ENCODE data around the gene C3orf22.
"Not testable (repeated sequence)": the region's sequence is repeated elsewhere in the genome, so short reads cannot be mapped to it uniquely, and the experiment has no call there.

C3orf22 gene

GRCh38 chr3:126536126-126536525, 22.6 kb downstream of the C3orf22 start:
- H3K4me3 Mint-ChIP-seq = no peak overlapping the region
- H3K9me3 Mint-ChIP-seq = no peaks in the 10 kb centered on the region
- H3K36me3 Mint-ChIP-seq (ENCODE audit: insufficient read depth) = no peaks in the 10 kb centered on the region
- H3K4me1 Mint-ChIP-seq (ENCODE audit: low read depth in 2 of 2) = peaks cover 0 to 4% of the 10 kb centered on the region in 2 donors
- ATAC-seq (replicated peaks) (no peak), DNase-seq (no peak)
- H3K27ac Mint-ChIP-seq = no peak overlapping the region
- H3K27me3 Mint-ChIP-seq = peaks cover 32 to 41% of the 10 kb centered on the region in 2 donors

DNA sequence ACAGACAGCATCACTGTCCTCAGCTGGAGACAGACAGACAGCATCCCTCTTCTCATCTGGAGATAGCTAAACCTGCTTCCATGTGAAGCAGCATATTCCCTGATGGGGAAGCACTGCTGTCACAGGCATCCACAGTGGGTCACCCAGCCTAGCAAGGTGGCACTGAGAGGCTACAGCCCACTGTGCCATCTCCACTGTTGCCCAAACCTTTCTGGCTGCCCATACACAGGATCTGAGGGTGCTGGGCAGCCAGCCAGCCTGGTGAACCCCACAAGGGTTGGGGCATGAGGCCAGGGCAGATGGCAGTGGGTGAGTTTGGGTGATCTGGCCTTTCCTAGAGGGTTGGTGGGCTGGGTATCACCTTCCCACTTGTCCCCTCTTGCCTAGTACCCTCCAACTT, 23.1 kb downstream of the C3orf22 start:
- H3K4me1 Mint-ChIP-seq (ENCODE audit: low read depth in 2 of 2) = peaks cover 0 to 4% of the 10 kb centered on the region in 2 donors
- peaks cover 3% of the 10 kb centered on the region for H3K36me3 Mint-ChIP-seq (ENCODE audit: insufficient read depth)
- DNase-seq = no peak
- ATAC-seq (replicated peaks) = no peak
- peaks cover 32 to 41% of the 10 kb centered on the region in 2 donors for H3K27me3 Mint-ChIP-seq
- no peak overlapping the region for H3K4me3 Mint-ChIP-seq
- H3K9me3 Mint-ChIP-seq = no peaks in the 10 kb centered on the region
- H3K27ac Mint-ChIP-seq = no peak overlapping the region

DNA sequence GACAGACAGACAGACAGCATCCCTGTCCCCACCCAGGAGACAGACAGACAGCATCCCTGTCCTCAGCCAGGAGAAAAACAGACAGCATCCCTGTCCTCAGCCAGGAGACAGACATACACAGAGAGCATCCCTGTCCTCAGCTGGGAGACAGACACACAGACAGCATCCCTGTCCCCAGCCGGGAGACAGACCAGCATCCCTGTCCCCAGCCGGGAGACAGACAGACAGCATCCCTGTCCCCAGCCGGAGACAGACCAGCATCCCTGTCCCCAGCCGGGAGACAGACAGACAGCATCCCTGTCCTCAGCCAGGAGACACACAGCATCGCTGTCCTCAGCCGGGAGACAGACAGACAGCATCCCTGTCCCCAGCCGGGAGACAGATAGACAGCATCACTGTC, 24.0 kb downstream of the C3orf22 start:
- not testable (repeated sequence) for ATAC-seq (replicated peaks); H3K4me1 Mint-ChIP-seq (ENCODE audit: low read depth in 2 of 2); H3K27ac Mint-ChIP-seq; H3K9me3 Mint-ChIP-seq; H3K36me3 Mint-ChIP-seq (ENCODE audit: insufficient read depth); DNase-seq; H3K4me3 Mint-ChIP-seq
- H3K27me3 Mint-ChIP-seq = peaks cover 32 to 41% of the 10 kb centered on the region in 2 donors

GRCh38 chr3:126533506-126533905, 25.2 kb downstream of the C3orf22 start:
- ATAC-seq (replicated peaks) = no peak
- Mint-ChIP-seq H3K27ac (no peak overlapping the region), H3K9me3 (no peaks in the 10 kb centered on the region), H3K4me1 (ENCODE audit: low read depth in 2 of 2) (no peaks in the 10 kb centered on the region), H3K36me3 (ENCODE audit: insufficient read depth) (peaks cover 3% of the 10 kb centered on the region), H3K4me3 (no peak overlapping the region), H3K27me3 (peaks cover 32 to 41% of the 10 kb centered on the region in 2 donors)
- no peak for DNase-seq

GRCh38 chr3:126531051-126531330, 27.7 kb downstream of the C3orf22 start:
- Mint-ChIP-seq H3K36me3 (ENCODE audit: insufficient read depth) (peaks cover 3% of the 10 kb centered on the region), H3K4me3 (no peak overlapping the region), H3K4me1 (ENCODE audit: low read depth in 2 of 2) (no peaks in the 10 kb centered on the region), H3K27ac (no peak overlapping the region), H3K9me3 (no peaks in the 10 kb centered on the region), H3K27me3 (peaks cover 23 to 31% of the 10 kb centered on the region in 2 donors)
- DNase-seq = no peak
- ATAC-seq (replicated peaks) = no peak

DNA sequence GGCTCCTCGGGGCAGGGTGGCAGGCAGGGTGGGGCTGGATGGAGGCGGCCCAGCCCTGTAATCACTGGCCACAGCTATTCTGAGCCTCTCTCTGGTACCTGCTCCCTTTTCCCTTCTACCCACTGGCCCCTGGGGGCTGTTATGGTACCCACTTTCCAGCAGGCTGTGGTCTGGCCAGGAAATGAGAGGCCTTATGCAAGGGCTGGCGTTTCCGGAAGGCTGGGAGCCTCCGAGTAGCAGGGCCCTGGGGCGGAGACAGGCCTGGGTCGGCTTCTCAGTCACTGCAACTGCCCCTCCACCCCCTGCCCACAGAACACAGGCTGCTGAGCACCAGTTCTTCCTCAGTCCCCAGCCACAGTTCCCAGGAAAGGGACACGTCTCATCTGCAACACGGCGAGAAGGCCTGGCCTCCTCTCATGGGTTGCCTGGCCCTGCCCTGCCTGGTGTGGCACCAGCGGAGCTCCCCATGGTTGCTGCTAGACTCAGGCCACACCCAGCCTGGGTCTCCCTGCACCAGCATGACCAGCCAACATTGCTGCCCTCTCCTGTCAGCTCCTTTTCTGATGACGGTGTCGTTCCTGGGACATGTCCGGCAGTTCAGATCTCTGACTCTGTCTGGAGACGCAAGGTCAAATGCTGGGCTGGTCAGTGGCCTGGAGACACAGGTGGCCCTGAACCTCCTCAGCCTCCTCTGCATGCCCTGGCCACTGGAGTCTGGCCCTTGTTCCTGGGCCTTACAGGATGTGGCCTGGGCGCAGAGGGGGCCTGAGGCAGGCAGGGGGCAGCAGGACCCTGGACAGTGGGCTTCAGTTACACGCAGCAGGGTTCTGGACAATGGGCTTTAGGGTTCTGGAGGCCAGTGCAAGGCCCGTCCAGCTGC, 28.3 kb downstream of the C3orf22 start:
- peaks cover 20 to 31% of the 10 kb centered on the region in 2 donors for H3K27me3 Mint-ChIP-seq
- no peak overlapping the region for H3K27ac Mint-ChIP-seq
- no peaks in the 10 kb centered on the region for H3K9me3 Mint-ChIP-seq
- no peak overlapping the region for H3K4me3 Mint-ChIP-seq
- peaks cover 3% of the 10 kb centered on the region for H3K36me3 Mint-ChIP-seq (ENCODE audit: insufficient read depth)
- no peak for ATAC-seq (replicated peaks)
- DNase-seq = no peak
- no peaks in the 10 kb centered on the region for H3K4me1 Mint-ChIP-seq (ENCODE audit: low read depth in 2 of 2)

GRCh38 chr3:126529585-126530170, 29.1 kb downstream of the C3orf22 start:
- DNase-seq (no peak), ATAC-seq (replicated peaks) (no peak)
- no peak overlapping the region for H3K4me3 Mint-ChIP-seq
- H3K9me3 Mint-ChIP-seq = no peaks in the 10 kb centered on the region
- H3K36me3 Mint-ChIP-seq (ENCODE audit: insufficient read depth) = peaks cover 3% of the 10 kb centered on the region
- peaks cover 13 to 31% of the 10 kb centered on the region in 2 donors for H3K27me3 Mint-ChIP-seq
- peaks cover 0 to under 1% of the 10 kb centered on the region in 2 donors for H3K4me1 Mint-ChIP-seq (ENCODE audit: low read depth in 2 of 2)
- no peak overlapping the region for H3K27ac Mint-ChIP-seq

DNA sequence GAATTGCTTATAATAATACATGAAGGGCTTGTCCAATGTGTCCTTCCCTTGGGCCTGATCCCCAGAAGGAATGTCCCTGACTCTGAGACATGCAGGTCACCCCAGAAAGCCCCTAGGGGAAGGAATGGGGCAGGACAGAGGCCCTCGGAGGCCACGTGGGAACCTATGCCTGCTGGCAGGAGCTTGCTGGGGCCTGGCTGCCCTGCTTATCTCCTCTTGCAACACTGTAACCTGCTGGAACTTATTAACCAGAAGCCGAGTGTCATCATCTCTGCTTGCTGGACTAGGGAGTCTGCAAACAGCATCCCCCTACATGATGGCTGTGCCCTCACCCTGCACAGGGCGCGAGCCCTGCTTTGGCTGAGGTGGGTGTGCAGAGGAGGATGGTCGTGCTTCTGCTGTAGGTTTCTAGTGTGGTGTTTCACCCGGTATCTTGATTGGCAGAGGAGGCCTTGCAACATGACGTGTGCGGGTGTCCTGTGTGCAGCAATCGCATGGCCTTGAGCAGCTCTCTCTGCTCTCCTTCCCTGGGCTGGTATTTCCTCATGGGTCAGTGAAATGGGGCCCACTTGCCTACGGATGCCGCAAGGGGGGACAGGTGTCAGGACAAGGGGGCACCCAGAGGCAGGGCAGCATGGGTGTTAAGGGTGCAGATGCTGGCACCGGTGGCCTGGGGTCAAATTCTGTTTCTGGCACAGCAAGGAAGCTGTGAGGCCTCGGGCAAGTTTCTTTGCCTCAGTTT, 29.8 kb downstream of the C3orf22 start:
- Mint-ChIP-seq H3K4me3 (no peak overlapping the region), H3K27me3 (peaks cover 6 to 26% of the 10 kb centered on the region in 2 donors), H3K27ac (no peak overlapping the region), H3K36me3 (ENCODE audit: insufficient read depth) (peaks cover 3% of the 10 kb centered on the region), H3K4me1 (ENCODE audit: low read depth in 2 of 2) (peaks cover 0 to 3% of the 10 kb centered on the region in 2 donors), H3K9me3 (no peaks in the 10 kb centered on the region)
- no peak for ATAC-seq (replicated peaks)
- no peak for DNase-seq

DNA sequence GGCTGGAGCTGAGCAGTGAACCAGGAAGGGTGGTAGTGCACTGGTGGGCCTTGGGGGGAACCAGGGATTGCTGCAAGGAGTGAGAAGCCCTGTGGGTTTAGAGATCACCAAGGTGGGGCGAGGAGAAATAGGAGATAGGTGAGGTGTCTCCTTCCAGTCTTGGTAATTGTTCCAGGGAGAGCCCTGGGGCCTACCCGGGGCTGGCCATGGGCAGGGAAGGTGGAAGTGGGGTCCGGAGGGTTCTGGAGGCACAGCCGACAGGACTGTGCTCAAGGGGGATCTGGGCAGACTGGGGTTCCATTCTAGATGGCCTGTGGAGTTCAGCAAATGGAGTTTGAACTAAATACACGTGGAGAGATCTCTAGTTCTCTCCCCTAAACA, 30.3 kb downstream of the C3orf22 start:
- H3K36me3 Mint-ChIP-seq (ENCODE audit: insufficient read depth) = peaks cover 3% of the 10 kb centered on the region
- DNase-seq = no peak
- peaks cover 0 to 3% of the 10 kb centered on the region in 2 donors for H3K4me1 Mint-ChIP-seq (ENCODE audit: low read depth in 2 of 2)
- H3K9me3 Mint-ChIP-seq = no peaks in the 10 kb centered on the region
- peaks cover 3 to 24% of the 10 kb centered on the region in 2 donors for H3K27me3 Mint-ChIP-seq
- ATAC-seq (replicated peaks) = no peak
- H3K4me3 Mint-ChIP-seq = no peak overlapping the region
- H3K27ac Mint-ChIP-seq = no peak overlapping the region

DNA sequence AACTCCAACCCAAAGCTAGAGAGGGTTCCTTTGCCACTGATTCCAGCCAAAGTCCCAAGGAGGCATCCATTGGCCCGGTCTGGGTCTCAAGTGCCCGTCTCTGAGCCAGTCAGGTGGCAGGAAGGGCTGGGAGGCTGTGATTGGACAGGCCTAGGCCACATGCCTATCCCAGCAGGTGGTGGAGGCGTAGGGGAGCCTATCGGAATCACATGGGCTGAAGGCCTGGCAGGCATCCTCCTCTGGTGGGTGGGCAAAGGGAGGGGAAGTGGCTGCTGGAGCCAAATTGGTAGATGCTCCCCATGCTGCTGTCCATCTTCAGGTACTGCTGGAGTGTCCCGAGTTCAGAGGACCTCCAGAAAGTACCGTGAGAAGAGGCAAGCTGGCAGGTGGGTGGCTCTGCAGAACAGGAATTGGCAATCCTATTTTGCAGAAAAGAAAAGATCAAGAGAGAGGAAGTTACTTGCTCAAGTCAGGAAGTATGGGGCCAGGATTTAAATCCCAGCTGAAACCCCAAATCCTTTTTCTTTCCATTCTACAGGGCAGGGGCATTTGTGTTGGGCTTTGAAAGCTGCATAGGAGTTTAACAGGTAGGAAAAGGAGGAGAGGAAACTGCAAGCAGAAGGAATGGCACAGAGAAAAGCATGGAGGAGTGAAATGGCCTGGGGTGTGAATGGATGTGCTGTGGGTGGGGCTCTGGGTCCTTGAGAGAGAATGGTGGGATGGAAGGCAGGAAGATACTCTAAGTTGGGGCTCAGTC, 31.1 kb downstream of the C3orf22 start:
- no peak overlapping the region for H3K4me3 Mint-ChIP-seq
- peaks cover 9 to 31% of the 10 kb centered on the region in 2 donors for H3K27me3 Mint-ChIP-seq
- H3K27ac Mint-ChIP-seq = no peak overlapping the region
- peaks cover 0 to 3% of the 10 kb centered on the region in 2 donors for H3K4me1 Mint-ChIP-seq (ENCODE audit: low read depth in 2 of 2)
- no peaks in the 10 kb centered on the region for H3K9me3 Mint-ChIP-seq
- peaks cover 3% of the 10 kb centered on the region for H3K36me3 Mint-ChIP-seq (ENCODE audit: insufficient read depth)
- ATAC-seq (replicated peaks) (no peak), DNase-seq (no peak)

DNA sequence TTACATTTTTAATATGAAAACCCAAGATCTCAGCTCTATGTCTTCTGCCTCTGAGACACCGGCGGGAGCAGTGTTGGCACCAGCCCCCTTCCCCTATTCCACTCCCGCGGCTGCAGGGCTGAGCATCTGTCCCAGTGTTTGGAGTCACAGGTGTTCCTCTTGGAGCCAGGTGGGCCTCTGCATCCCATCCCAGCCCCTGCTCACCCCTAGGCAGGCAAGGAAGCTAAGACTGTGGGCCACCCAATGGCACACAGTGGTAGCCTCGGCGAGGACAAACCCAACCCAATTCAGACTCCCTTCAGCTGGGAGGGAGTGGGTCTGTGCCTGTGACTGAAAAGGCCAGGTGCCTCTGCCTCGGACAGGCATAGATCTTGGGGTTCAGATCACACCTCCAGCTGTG, 31.7 kb downstream of the C3orf22 start:
- no peak overlapping the region for H3K27ac Mint-ChIP-seq
- no peak overlapping the region for H3K4me3 Mint-ChIP-seq
- DNase-seq = no peak
- no peaks in the 10 kb centered on the region for H3K9me3 Mint-ChIP-seq
- peaks cover 0 to 6% of the 10 kb centered on the region in 2 donors for H3K4me1 Mint-ChIP-seq (ENCODE audit: low read depth in 2 of 2)
- H3K36me3 Mint-ChIP-seq (ENCODE audit: insufficient read depth) = peaks cover 3% of the 10 kb centered on the region
- H3K27me3 Mint-ChIP-seq = peaks cover 15 to 36% of the 10 kb centered on the region in 2 donors
- no peak for ATAC-seq (replicated peaks)

GRCh38 chr3:126526668-126527005, 32.1 kb downstream of the C3orf22 start:
- H3K9me3 Mint-ChIP-seq = no peaks in the 10 kb centered on the region
- H3K36me3 Mint-ChIP-seq (ENCODE audit: insufficient read depth) = peaks cover 3% of the 10 kb centered on the region
- H3K4me3 Mint-ChIP-seq = no peak overlapping the region
- H3K4me1 Mint-ChIP-seq (ENCODE audit: low read depth in 2 of 2) = peaks cover 0 to 6% of the 10 kb centered on the region in 2 donors
- no peak for ATAC-seq (replicated peaks)
- H3K27me3 Mint-ChIP-seq = peaks cover 16 to 37% of the 10 kb centered on the region in 2 donors
- DNase-seq = no peak
- no peak overlapping the region for H3K27ac Mint-ChIP-seq
